ENCODE results near the gene FAF2. TPM values are rescaled to one million over a fixed set of nuclear protein-coding genes. Genes with fewer than 3 reads are reported as not detected.

The FAF2 gene
- total RNA-seq, 2 experiments from 2014 or later, result 27.5 to 30.1 TPM

- no peaks in the 10 kb centered on the region for H3K36me3 Mint-ChIP-seq (ENCODE audit: low read depth)
- ATAC-seq (ENCODE audit: poor library complexity) (peak; percentile 27), DNase-seq (peak in 4 of 14 experiments; percentile 36 to 63 (median 52))
- no peaks in the 10 kb centered on the region for H3K9me3 Mint-ChIP-seq
- H3K4me1 ChIP-seq (ENCODE audit: insufficient read depth, low read length), result peaks cover 70% of the 10 kb centered on the region
- H3K27me3 Mint-ChIP-seq, result no peaks in the 10 kb centered on the region
- CTCF ChIA-PET, result interaction anchor here (1.0 kb wide), 1 partner anchor 14 kb away, joined by 3 read pairs; no protein-coding TSS in a partner anchor
- no peak for TF ChIP-seq CTCF (IDR thresholded peaks at IDR 0.05)
- peak overlapping the region; percentile 74 for H3K27ac Mint-ChIP-seq
- no peaks in the 10 kb centered on the region for H3K9me3 ChIP-seq (ENCODE audit: control insufficient read depth in 1 of 2, insufficient read depth in 1 of 2, low read length in 2 of 2)
- no peak overlapping the region for H3K4me3 ChIP-seq (ENCODE audit: low read length)
- H3K27ac ChIP-seq (ENCODE audit: low read depth in 1 of 2, low read length in 2 of 2), result peak overlapping the region in 1 of 2 donors; percentile 25
- peaks cover 49% of the 10 kb centered on the region for H3K4me1 Mint-ChIP-seq (ENCODE audit: low read depth)
- H3K4me3 Mint-ChIP-seq, result no peak overlapping the region
- intact Hi-C loops (cut with DNase I, micrococcal nuclease), result no loop called here
- no peaks in the 10 kb centered on the region for H3K36me3 ChIP-seq (ENCODE audit: insufficient read depth, low read length)
- H3K27me3 ChIP-seq (ENCODE audit: control insufficient read depth in 1 of 2, insufficient read depth in 2 of 2, low read length in 2 of 2), result no peaks in the 10 kb centered on the region
- POLR2A ChIA-PET, result interaction anchor here (7.0 kb wide), 1 partner anchor 15 kb away, joined by 185 read pairs; the partner anchor contains the start of gene RNF44
Measured at GRCh38 chr5:176547802-176548201, 99.6 kb downstream of the FAF2 start.

GRCh38 chr5:176548967-176549444 is 100.8 kb downstream of the FAF2 start, which contains the start of gene CDHR2:
CDHR2 (plus strand) TSS chr5:176549342; CDS start chr5:176565353, 16,011 bp downstream.
- intact Hi-C loops (cut with DNase I, micrococcal nuclease), result no loop called here
- H3K4me3 Mint-ChIP-seq, result no peak within 1 kb of the TSS
- Histone ChIP-seq H3K36me3 (ENCODE audit: insufficient read depth, low read length) (no peaks in the 10 kb centered on the region), H3K4me3 (ENCODE audit: low read length) (no peak within 1 kb of the TSS), H3K9me3 (ENCODE audit: control insufficient read depth in 1 of 2, insufficient read depth in 1 of 2, low read length in 2 of 2) (no peaks in the 10 kb centered on the region), H3K27me3 (ENCODE audit: control insufficient read depth in 1 of 2, insufficient read depth in 2 of 2, low read length in 2 of 2) (no peaks in the 10 kb centered on the region), H3K4me1 (ENCODE audit: insufficient read depth, low read length) (peaks cover 68% of the 10 kb centered on the region), H3K27ac (ENCODE audit: low read depth in 1 of 2, low read length in 2 of 2) (peak within 1 kb of the TSS in 1 of 2 donors; percentile 47)
- ATAC-seq (ENCODE audit: poor library complexity) (no peak), DNase-seq (peak in 1 of 14 experiments; percentile 32)
- no peaks in the 10 kb centered on the region for H3K36me3 Mint-ChIP-seq (ENCODE audit: low read depth)
- H3K27ac Mint-ChIP-seq, result peak within 1 kb of the TSS; percentile 74
- ChIA-PET CTCF (interaction anchor here (1.3 kb wide), 1 partner anchor 11 kb away, joined by 3 read pairs; no protein-coding TSS in a partner anchor), POLR2A (interaction anchor here (4.5 kb wide), 1 partner anchor 12 kb away, joined by 29 read pairs; the partner anchor contains the start of gene RNF44)
- no peak for TF ChIP-seq CTCF (IDR thresholded peaks at IDR 0.05)
- no peaks in the 10 kb centered on the region for H3K9me3 Mint-ChIP-seq
- H3K4me1 Mint-ChIP-seq (ENCODE audit: low read depth), result peaks cover 57% of the 10 kb centered on the region
- H3K27me3 Mint-ChIP-seq, result no peaks in the 10 kb centered on the region

- POLR2A ChIA-PET, result interaction anchor here (1.0 to 4.5 kb wide), 4 partner anchors 8 to 102 kb away, joined by 3 to 29 read pairs (median 6); partner anchors contain the start of genes FAF2, RNF44 and TSPAN17
- no peaks in the 10 kb centered on the region for H3K27me3 ChIP-seq (ENCODE audit: control insufficient read depth in 1 of 2, insufficient read depth in 2 of 2, low read length in 2 of 2)
- no peak overlapping the region for H3K27ac ChIP-seq (ENCODE audit: low read depth in 1 of 2, low read length in 2 of 2)
- Mint-ChIP-seq H3K9me3 (no peaks in the 10 kb centered on the region), H3K27ac (peak overlapping the region; percentile 71), H3K4me3 (no peak overlapping the region), H3K36me3 (ENCODE audit: low read depth) (no peaks in the 10 kb centered on the region), H3K4me1 (ENCODE audit: low read depth) (peaks cover 54% of the 10 kb centered on the region), H3K27me3 (no peaks in the 10 kb centered on the region)
- ATAC-seq (ENCODE audit: poor library complexity), result no peak
- CTCF ChIA-PET, result interaction anchor here (1.3 kb wide), 1 partner anchor 12 kb away, joined by 3 read pairs; no protein-coding TSS in a partner anchor
- DNase-seq, result peak in 1 of 14 experiments; percentile 11
- intact Hi-C loops (cut with DNase I, micrococcal nuclease), result no loop called here
- H3K4me3 ChIP-seq (ENCODE audit: low read length), result no peak overlapping the region
- no peak for TF ChIP-seq CTCF (IDR thresholded peaks at IDR 0.05)
- peaks cover 68% of the 10 kb centered on the region for H3K4me1 ChIP-seq (ENCODE audit: insufficient read depth, low read length)
- no peaks in the 10 kb centered on the region for H3K9me3 ChIP-seq (ENCODE audit: control insufficient read depth in 1 of 2, insufficient read depth in 1 of 2, low read length in 2 of 2)
- H3K36me3 ChIP-seq (ENCODE audit: insufficient read depth, low read length), result no peaks in the 10 kb centered on the region
Measured at GRCh38 chr5:176549871-176550270, 101.7 kb downstream of the FAF2 start.
